ENCODE data around the gene APOA5. TPM values are rescaled to one million over a fixed set of nuclear protein-coding genes. Genes with fewer than 3 reads are reported as not detected.
A peak's percentile ranks its signal among the peaks of the same experiment; 100 is the strongest.

Gene APOA5
- total and polyA plus RNA-seq, 2 of the 13 experiments (the other 11 are each of a cell fraction or from before 2014, with no cell fraction given) = 44.0 to 49.1 TPM

GRCh38 chr11:116829525-116830183 is 38.0 kb upstream of the APOA5 start, which contains the start of gene APOC3 (continued):
- TF ChIP-seq ZNF775 (CRISPR knock-in tag; IDR thresholded peaks at IDR 0.05; ENCODE audit: borderline replicate concordance) (0 out of 2 replicates have a peak, but pooled peaks have one; percentile 58), PAXIP1 (CRISPR knock-in tag; conservative IDR thresholded peaks at IDR 0.05) (peak; percentile 89), KLF9 (CRISPR knock-in tag; IDR thresholded peaks at IDR 0.05; ENCODE audit: low read depth) (no peak), ZNF574 (CRISPR knock-in tag; IDR thresholded peaks at IDR 0.05) (peak; percentile 60), ZNF335 (CRISPR knock-in tag; IDR thresholded peaks at IDR 0.05) (no peak), E2F1 (CRISPR knock-in tag; IDR thresholded peaks at IDR 0.05) (0 out of 2 replicates have a peak, but pooled peaks have one; percentile 42), ZNF20 (CRISPR knock-in tag; IDR thresholded peaks at IDR 0.05) (no peak), E2F2 (CRISPR knock-in tag; IDR thresholded peaks at IDR 0.05; ENCODE audit: borderline replicate concordance) (no peak), SMYD3 (CRISPR knock-in tag; IDR thresholded peaks at IDR 0.05) (0 out of 2 replicates have a peak, but pooled peaks have one; percentile 85), ZNF780A (CRISPR knock-in tag; IDR thresholded peaks at IDR 0.05) (no peak), BHLHE40 (IDR thresholded peaks at IDR 0.05; ENCODE audit: low read length) (no peak), ZNF710 (CRISPR knock-in tag; IDR thresholded peaks at IDR 0.05; ENCODE audit: borderline replicate concordance) (peak; percentile 78; the same call in 1 of the 2 replicates), ZNF720 (CRISPR knock-in tag; IDR thresholded peaks at IDR 0.05) (no peak), TFAP4 (IDR thresholded peaks at IDR 0.05; ENCODE audit: borderline replicate concordance, low read depth) (peak; percentile 92; the same call in 1 of the 2 replicates)

All from HepG2 (cell line).